ENCODE results near the gene TSC1. TPM values are rescaled to one million over a fixed set of nuclear protein-coding genes. Genes with fewer than 3 reads are reported as not detected.

Gene TSC1
- total RNA-seq, 1 donor = 68.4 TPM

- no peak overlapping the region for H2AFZ ChIP-seq (ENCODE audit: low read length)
- no peaks in the 10 kb centered on the region for H3K4me1 ChIP-seq (ENCODE audit: insufficient read depth, low read length)
- H3K4me3 ChIP-seq (ENCODE audit: insufficient read depth, low read length) = no peak overlapping the region
- no peaks in the 10 kb centered on the region for H4K20me1 ChIP-seq (ENCODE audit: insufficient read depth, low read length)
- H3K9me3 ChIP-seq (ENCODE audit: low read depth, low read length) = no peaks in the 10 kb centered on the region
- no peaks in the 10 kb centered on the region for H3K79me2 ChIP-seq (ENCODE audit: insufficient read depth, low read length)
- H3K27ac ChIP-seq (ENCODE audit: low read depth, low read length) = no peak overlapping the region
- no peak overlapping the region for H3K4me2 ChIP-seq (ENCODE audit: insufficient read depth, low read length)
- H3K27me3 ChIP-seq (ENCODE audit: insufficient read depth, low read length) = peaks cover 7% of the 10 kb centered on the region
- TF ChIP-seq, protein P1, sequence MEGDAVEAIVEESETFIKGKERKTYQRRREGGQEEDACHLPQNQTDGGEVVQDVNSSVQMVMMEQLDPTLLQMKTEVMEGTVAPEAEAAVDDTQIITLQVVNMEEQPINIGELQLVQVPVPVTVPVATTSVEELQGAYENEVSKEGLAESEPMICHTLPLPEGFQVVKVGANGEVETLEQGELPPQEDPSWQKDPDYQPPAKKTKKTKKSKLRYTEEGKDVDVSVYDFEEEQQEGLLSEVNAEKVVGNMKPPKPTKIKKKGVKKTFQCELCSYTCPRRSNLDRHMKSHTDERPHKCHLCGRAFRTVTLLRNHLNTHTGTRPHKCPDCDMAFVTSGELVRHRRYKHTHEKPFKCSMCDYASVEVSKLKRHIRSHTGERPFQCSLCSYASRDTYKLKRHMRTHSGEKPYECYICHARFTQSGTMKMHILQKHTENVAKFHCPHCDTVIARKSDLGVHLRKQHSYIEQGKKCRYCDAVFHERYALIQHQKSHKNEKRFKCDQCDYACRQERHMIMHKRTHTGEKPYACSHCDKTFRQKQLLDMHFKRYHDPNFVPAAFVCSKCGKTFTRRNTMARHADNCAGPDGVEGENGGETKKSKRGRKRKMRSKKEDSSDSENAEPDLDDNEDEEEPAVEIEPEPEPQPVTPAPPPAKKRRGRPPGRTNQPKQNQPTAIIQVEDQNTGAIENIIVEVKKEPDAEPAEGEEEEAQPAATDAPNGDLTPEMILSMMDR (IDR thresholded peaks at IDR 0.05; ENCODE audit: extremely low read depth, low read depth, low read length) = no peak
- H3K36me3 ChIP-seq (ENCODE audit: insufficient read depth, low read length) = no peaks in the 10 kb centered on the region
- no peak for DNase-seq (ENCODE audit: insufficient read length, low spot score, missing footprints)
Measured at GRCh38 chr9:132957805-132958204, 13.4 kb upstream of the TSC1 start.

- Histone ChIP-seq H3K9me3 (ENCODE audit: low read depth, low read length) (no peaks in the 10 kb centered on the region), H3K27ac (ENCODE audit: low read depth, low read length) (no peak overlapping the region), H3K4me2 (ENCODE audit: insufficient read depth, low read length) (no peak overlapping the region), H2AFZ (ENCODE audit: low read length) (no peak overlapping the region), H3K4me3 (ENCODE audit: insufficient read depth, low read length) (no peak overlapping the region), H3K79me2 (ENCODE audit: insufficient read depth, low read length) (no peaks in the 10 kb centered on the region), H3K36me3 (ENCODE audit: insufficient read depth, low read length) (no peaks in the 10 kb centered on the region), H4K20me1 (ENCODE audit: insufficient read depth, low read length) (no peaks in the 10 kb centered on the region), H3K4me1 (ENCODE audit: insufficient read depth, low read length) (no peaks in the 10 kb centered on the region), H3K27me3 (ENCODE audit: insufficient read depth, low read length) (peaks cover 7% of the 10 kb centered on the region)
- no peak for DNase-seq (ENCODE audit: insufficient read length, low spot score, missing footprints)
- TF ChIP-seq, protein P1 (IDR thresholded peaks at IDR 0.05; ENCODE audit: extremely low read depth, low read depth, low read length) = no peak
Measured at GRCh38 chr9:132955768-132956167, 11.4 kb upstream of the TSC1 start.

GRCh38 chr9:132955123-132955522 is 10.7 kb upstream of the TSC1 start:
- Histone ChIP-seq H3K79me2 (ENCODE audit: insufficient read depth, low read length) (no peaks in the 10 kb centered on the region), H3K27me3 (ENCODE audit: insufficient read depth, low read length) (peaks cover 4% of the 10 kb centered on the region), H2AFZ (ENCODE audit: low read length) (no peak overlapping the region), H3K4me2 (ENCODE audit: insufficient read depth, low read length) (no peak overlapping the region), H3K4me1 (ENCODE audit: insufficient read depth, low read length) (no peaks in the 10 kb centered on the region), H3K27ac (ENCODE audit: low read depth, low read length) (no peak overlapping the region), H3K4me3 (ENCODE audit: insufficient read depth, low read length) (no peak overlapping the region), H4K20me1 (ENCODE audit: insufficient read depth, low read length) (no peaks in the 10 kb centered on the region), H3K36me3 (ENCODE audit: insufficient read depth, low read length) (no peaks in the 10 kb centered on the region), H3K9me3 (ENCODE audit: low read depth, low read length) (no peaks in the 10 kb centered on the region)
- DNase-seq (ENCODE audit: insufficient read length, low spot score, missing footprints) = no peak
- TF ChIP-seq, protein P1 (IDR thresholded peaks at IDR 0.05; ENCODE audit: extremely low read depth, low read depth, low read length) = no peak

DNA sequence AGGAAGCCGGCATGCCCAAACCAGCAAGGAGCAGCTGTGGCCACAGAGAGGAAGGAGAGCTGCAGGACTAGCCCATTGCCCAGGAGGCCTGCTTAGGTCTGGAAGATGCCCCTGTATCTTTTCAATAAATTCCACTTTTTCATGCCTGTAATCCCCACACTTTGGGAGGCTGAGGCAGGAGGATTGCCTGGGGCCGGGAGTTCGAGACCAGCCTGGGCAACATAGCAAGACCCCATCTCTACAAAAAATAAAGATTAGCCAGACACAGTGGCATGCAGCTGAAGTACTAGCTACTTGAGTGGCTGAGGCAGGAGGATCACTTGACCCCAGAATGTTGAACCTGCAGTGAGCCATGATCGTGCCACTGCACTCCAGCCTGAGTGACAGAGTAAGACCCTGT is 5.3 kb upstream of the TSC1 start:
- H3K27me3 ChIP-seq (ENCODE audit: insufficient read depth, low read length) = no peaks in the 10 kb centered on the region

More for the DNA sequence above, 5.3 kb upstream of the TSC1 start:
- no peak for DNase-seq (ENCODE audit: insufficient read length, low spot score, missing footprints)
- H2AFZ ChIP-seq (ENCODE audit: low read length) = no peak overlapping the region
- H3K9me3 ChIP-seq (ENCODE audit: low read depth, low read length) = no peaks in the 10 kb centered on the region
- no peaks in the 10 kb centered on the region for H3K79me2 ChIP-seq (ENCODE audit: insufficient read depth, low read length)
- TF ChIP-seq, protein P1 (IDR thresholded peaks at IDR 0.05; ENCODE audit: extremely low read depth, low read depth, low read length) = no peak
- no peak overlapping the region for H3K4me2 ChIP-seq (ENCODE audit: insufficient read depth, low read length)
- H4K20me1 ChIP-seq (ENCODE audit: insufficient read depth, low read length) = no peaks in the 10 kb centered on the region
- H3K4me3 ChIP-seq (ENCODE audit: insufficient read depth, low read length) = no peak overlapping the region
- H3K36me3 ChIP-seq (ENCODE audit: insufficient read depth, low read length) = no peaks in the 10 kb centered on the region
- peaks cover 14% of the 10 kb centered on the region for H3K4me1 ChIP-seq (ENCODE audit: insufficient read depth, low read length)
- no peak overlapping the region for H3K27ac ChIP-seq (ENCODE audit: low read depth, low read length)

Data from osteoblast (primary cell).